Activated T-cell treated with anti-CD3 and anti-CD28 coated beads for 4 hours (primary cell): Measurements from ENCODE around the gene WDR31.
"Not testable (repeated sequence)": the region's sequence is repeated elsewhere in the genome, so short reads cannot be mapped to it uniquely, and the experiment has no call there.

Source experiments
- DNase-seq: peaks from one replicate; pipeline ENCODE4 v3.0.0-alpha.2; 2020

Gene WDR31

GRCh38 chr9:113368348-113368981 lies 28.4 kb upstream of the WDR31 start:
- DNase-seq: no peak

- DNase-seq: not testable (repeated sequence)
Observed at GRCh38 chr9:113365652-113366051, 25.6 kb upstream of the WDR31 start.

GRCh38 chr9:113364951-113365350 lies 24.9 kb upstream of the WDR31 start:
- DNase-seq: no peak

- DNase-seq: no peak
Observed at GRCh38 chr9:113363336-113363735, 23.3 kb upstream of the WDR31 start.

GRCh38 chr9:113361304-113362018 lies 21.4 kb upstream of the WDR31 start:
- no peak for DNase-seq

- no peak for DNase-seq
Observed at GRCh38 chr9:113360242-113360842, 20.3 kb upstream of the WDR31 start.

- DNase-seq: no peak
Observed at GRCh38 chr9:113359385-113359784, 19.3 kb upstream of the WDR31 start.

GRCh38 chr9:113356686-113357292 lies 16.7 kb upstream of the WDR31 start:
- DNase-seq: no peak

- no peak for DNase-seq
Observed at GRCh38 chr9:113355040-113355596, 15.0 kb upstream of the WDR31 start.

- DNase-seq: no peak
Observed at GRCh38 chr9:113352411-113352810, 12.3 kb upstream of the WDR31 start.

- DNase-seq: no peak
Observed at GRCh38 chr9:113352006-113352405, 11.9 kb upstream of the WDR31 start.

GRCh38 chr9:113350937-113351336 lies 10.9 kb upstream of the WDR31 start:
- DNase-seq: no peak

- DNase-seq: no peak
Observed at GRCh38 chr9:113350107-113350661, 10.1 kb upstream of the WDR31 start.

GRCh38 chr9:113349445-113350094 lies 9.5 kb upstream of the WDR31 start, which contains the start of gene BSPRY:
TSS of gene BSPRY (plus strand) at chr9:113349541. CDS start at chr9:113349580, 39 bp downstream.
- DNase-seq: no peak

GRCh38 chr9:113349066-113349444 lies 9.0 kb upstream of the WDR31 start:
- no peak for DNase-seq

- DNase-seq: no peak
Observed at GRCh38 chr9:113348437-113348836, 8.4 kb upstream of the WDR31 start.

GRCh38 chr9:113345671-113346070 lies 5.6 kb upstream of the WDR31 start:
- DNase-seq: no peak

GRCh38 chr9:113345190-113345589 lies 5.1 kb upstream of the WDR31 start:
- DNase-seq: no peak

GRCh38 chr9:113343732-113344231 lies 3.7 kb upstream of the WDR31 start:
- no peak for DNase-seq

GRCh38 chr9:113341712-113342410 lies 1.8 kb upstream of the WDR31 start:
- DNase-seq: no peak

GRCh38 chr9:113337714-113338113 lies 2.4 kb downstream of the WDR31 start:
- no peak for DNase-seq

- no peak for DNase-seq
Observed at GRCh38 chr9:113331780-113332179, 8.3 kb downstream of the WDR31 start.
